OCI-LY7 (cell line): Measurements from ENCODE around the gene GNB2.

Experiments
- EZH2phosphoT487 ChIP-seq: fragments of 200-600 bp; sonication (generic); IDR thresholded peaks from 2 replicates; pipeline ENCODE4 v1.6.1; 2018; ENCODE audit warnings: low read depth, borderline replicate concordance, mild to moderate bottlenecking, mixed run types, antibody characterized with exemption, low read length, moderate library complexity, mixed read lengths
- TF ChIP-seq, protein P1 (sequence below): fragments of 200-600 bp; sonication (generic); conservative IDR thresholded peaks from 2 replicates; pipeline ENCODE4 v1.5.1; 2014; ENCODE audit warnings: mild to moderate bottlenecking, antibody characterized with exemption, low read length, moderate library complexity, mixed read lengths

DNA sequence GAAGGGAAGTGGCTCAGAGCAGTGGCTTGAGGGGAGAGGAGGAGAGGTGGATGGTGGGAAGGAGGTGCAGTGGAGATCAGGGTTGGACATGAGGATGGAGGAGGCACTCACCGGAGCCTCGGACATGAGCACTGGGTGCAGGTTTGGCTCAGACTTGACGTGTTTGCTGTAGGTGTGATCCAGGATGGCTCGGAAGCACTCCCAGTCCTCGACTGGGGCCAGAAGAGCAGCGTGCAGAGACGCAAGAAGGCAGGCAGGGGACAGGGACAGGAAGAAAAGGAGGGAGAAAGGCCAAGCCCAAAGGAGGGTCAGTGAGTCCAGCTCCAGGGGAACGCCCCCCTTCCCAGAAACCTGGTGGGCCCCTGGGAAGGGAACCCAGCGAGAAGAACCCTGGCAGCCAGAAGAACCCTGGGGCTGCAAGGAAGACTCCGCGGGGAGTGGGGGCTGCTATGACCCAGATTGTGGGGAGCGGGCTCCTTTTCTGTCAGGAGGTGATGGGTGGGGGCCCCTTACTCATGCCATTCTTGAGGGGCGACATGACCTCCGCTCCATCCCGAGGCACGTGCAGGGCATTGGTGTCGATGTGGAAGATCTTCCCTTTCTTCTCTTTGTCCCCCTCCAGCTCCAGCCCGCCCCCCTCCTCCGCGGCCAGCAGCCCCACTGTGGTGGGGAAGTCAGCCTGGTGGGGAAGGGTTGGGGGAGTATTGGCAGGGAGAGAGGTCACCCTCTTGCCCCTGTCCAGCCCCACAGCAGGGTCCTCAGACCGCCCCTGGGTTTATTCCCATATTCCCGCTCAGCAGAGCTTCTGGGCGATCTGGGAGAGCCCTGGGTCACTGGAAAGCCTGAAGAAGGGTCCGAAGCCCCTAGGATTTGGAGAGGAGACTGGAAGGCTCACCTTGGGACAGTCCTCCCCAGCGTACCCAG is 18.4 kb upstream of the GNB2 start:
- TF ChIP-seq, protein P1, sequence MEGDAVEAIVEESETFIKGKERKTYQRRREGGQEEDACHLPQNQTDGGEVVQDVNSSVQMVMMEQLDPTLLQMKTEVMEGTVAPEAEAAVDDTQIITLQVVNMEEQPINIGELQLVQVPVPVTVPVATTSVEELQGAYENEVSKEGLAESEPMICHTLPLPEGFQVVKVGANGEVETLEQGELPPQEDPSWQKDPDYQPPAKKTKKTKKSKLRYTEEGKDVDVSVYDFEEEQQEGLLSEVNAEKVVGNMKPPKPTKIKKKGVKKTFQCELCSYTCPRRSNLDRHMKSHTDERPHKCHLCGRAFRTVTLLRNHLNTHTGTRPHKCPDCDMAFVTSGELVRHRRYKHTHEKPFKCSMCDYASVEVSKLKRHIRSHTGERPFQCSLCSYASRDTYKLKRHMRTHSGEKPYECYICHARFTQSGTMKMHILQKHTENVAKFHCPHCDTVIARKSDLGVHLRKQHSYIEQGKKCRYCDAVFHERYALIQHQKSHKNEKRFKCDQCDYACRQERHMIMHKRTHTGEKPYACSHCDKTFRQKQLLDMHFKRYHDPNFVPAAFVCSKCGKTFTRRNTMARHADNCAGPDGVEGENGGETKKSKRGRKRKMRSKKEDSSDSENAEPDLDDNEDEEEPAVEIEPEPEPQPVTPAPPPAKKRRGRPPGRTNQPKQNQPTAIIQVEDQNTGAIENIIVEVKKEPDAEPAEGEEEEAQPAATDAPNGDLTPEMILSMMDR, result no peak
- no peak for TF ChIP-seq EZH2phosphoT487
